ENCODE data around the gene VPS35. TPM values are rescaled to one million over a fixed set of nuclear protein-coding genes. Genes with fewer than 3 reads are reported as not detected.

Gene VPS35
- total RNA-seq, 1 experiment from 2014 or later: 72.1 TPM

DNA sequence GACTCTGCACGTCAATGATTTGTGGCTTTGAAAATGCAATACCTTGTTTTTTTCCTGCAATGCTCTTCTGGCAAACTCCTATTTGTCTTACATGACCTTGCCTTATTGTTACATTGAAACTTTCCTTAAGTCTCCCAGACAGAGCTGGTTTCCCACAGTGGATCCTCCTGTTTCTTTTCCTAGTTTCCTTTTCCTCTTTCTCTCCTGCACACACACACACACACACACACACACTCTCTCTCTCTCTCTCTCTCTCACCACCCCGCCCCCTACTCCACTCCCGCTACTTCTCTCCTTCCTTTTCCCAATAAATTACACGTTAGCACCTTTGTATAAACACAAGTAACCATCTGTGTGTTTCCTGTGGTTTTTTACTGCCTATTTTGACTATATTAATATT is 2.7 kb upstream of the VPS35 start:
- Mint-ChIP-seq H3K9me3 (no peaks in the 10 kb centered on the region), H3K36me3 (peaks cover 47% of the 10 kb centered on the region), H3K4me3 (no peak overlapping the region), H3K4me1 (peaks cover 29% of the 10 kb centered on the region), H3K27ac (peak overlapping the region; percentile 92; the same call in 1 of the 2 replicates), H3K27me3 (ENCODE audit: low read depth) (no peaks in the 10 kb centered on the region)
- CTCF ChIA-PET: no interaction called here
- TF ChIP-seq ATF6 (CRISPR knock-in tag; IDR thresholded peaks at IDR 0.05) (no peak), ZNF423 (CRISPR knock-in tag; IDR thresholded peaks at IDR 0.05) (no peak), NFYB (CRISPR knock-in tag; conservative IDR thresholded peaks at IDR 0.05; ENCODE audit: low read depth) (no peak), KAT7 (CRISPR knock-in tag; IDR thresholded peaks at IDR 0.05; ENCODE audit: borderline replicate concordance) (no peak), GABPB1 (CRISPR knock-in tag; IDR thresholded peaks at IDR 0.05) (peak; percentile 14; the same call in 1 of the 2 replicates)
- no peak for ATAC-seq
- DNase-seq (ENCODE audit: low spot score): no peak
- POLR2A ChIA-PET: no interaction called here

GRCh38 chr16:46690281-46691178 is 1.6 kb upstream of the VPS35 start:
- H3K4me1 Mint-ChIP-seq: peaks cover 36% of the 10 kb centered on the region
- DNase-seq (ENCODE audit: low spot score) (no peak), ATAC-seq (no peak)
- TF ChIP-seq, protein P1, sequence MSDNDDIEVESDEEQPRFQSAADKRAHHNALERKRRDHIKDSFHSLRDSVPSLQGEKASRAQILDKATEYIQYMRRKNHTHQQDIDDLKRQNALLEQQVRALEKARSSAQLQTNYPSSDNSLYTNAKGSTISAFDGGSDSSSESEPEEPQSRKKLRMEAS (CRISPR knock-in tag; IDR thresholded peaks at IDR 0.05): no peak
- no peak for TF ChIP-seq NFYB (CRISPR knock-in tag; conservative IDR thresholded peaks at IDR 0.05; ENCODE audit: low read depth)
- TF ChIP-seq E2F4 (CRISPR knock-in tag; IDR thresholded peaks at IDR 0.05; ENCODE audit: borderline replicate concordance, low read depth): no peak
- TF ChIP-seq MLX (CRISPR knock-in tag; IDR thresholded peaks at IDR 0.05): no peak
- TF ChIP-seq, protein P2, sequence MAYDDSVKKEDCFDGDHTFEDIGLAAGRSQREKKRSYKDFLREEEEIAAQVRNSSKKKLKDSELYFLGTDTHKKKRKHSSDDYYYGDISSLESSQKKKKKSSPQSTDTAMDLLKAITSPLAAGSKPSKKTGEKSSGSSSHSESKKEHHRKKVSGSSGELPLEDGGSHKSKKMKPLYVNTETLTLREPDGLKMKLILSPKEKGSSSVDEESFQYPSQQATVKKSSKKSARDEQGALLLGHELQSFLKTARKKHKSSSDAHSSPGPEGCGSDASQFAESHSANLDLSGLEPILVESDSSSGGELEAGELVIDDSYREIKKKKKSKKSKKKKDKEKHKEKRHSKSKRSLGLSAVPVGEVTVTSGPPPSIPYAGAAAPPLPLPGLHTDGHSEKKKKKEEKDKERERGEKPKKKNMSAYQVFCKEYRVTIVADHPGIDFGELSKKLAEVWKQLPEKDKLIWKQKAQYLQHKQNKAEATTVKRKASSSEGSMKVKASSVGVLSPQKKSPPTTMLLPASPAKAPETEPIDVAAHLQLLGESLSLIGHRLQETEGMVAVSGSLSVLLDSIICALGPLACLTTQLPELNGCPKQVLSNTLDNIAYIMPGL (CRISPR knock-in tag; IDR thresholded peaks at IDR 0.05): no peak
- no peak for TF ChIP-seq GTF2I (CRISPR knock-in tag; conservative IDR thresholded peaks at IDR 0.05)
- TF ChIP-seq MXD4 (CRISPR knock-in tag; IDR thresholded peaks at IDR 0.05; ENCODE audit: borderline replicate concordance): no peak
- no peaks in the 10 kb centered on the region for H3K27me3 Mint-ChIP-seq (ENCODE audit: low read depth)
- POLR2A ChIA-PET: interaction anchor here (1.0 kb wide), 2 partner anchors 99 to 112 kb away, joined by 3 read pairs; no protein-coding TSS in a partner anchor
- H3K36me3 Mint-ChIP-seq: peaks cover 37% of the 10 kb centered on the region
- H3K9me3 Mint-ChIP-seq: no peaks in the 10 kb centered on the region
- CTCF ChIA-PET: interaction anchor here (1.0 to 1.2 kb wide), 5 partner anchors 9 to 218 kb away, joined by 3 to 7 read pairs (median 3); no protein-coding TSS in a partner anchor
- peak overlapping the region; percentile 92 for H3K27ac Mint-ChIP-seq
- H3K4me3 Mint-ChIP-seq: no peak overlapping the region

- H3K27ac Mint-ChIP-seq: peak within 1 kb of the TSS; percentile 95
- peaks cover 28% of the 10 kb centered on the region for H3K36me3 Mint-ChIP-seq
- POLR2A ChIA-PET: interaction anchor here (0.8 to 1.0 kb wide), 3 partner anchors 100 to 194 kb away, joined by 3 read pairs; partner anchors contain the start of gene GPT2
- no peak for TF ChIP-seq ZMAT4 (CRISPR knock-in tag; IDR thresholded peaks at IDR 0.05)
- TF ChIP-seq JUN (CRISPR knock-in tag; IDR thresholded peaks at IDR 0.05): no peak
- TF ChIP-seq MLX (CRISPR knock-in tag; IDR thresholded peaks at IDR 0.05): no peak
- no peak for TF ChIP-seq IRF2 (CRISPR knock-in tag; IDR thresholded peaks at IDR 0.05; ENCODE audit: borderline replicate concordance, low read depth)
- TF ChIP-seq TEAD4 (CRISPR knock-in tag; IDR thresholded peaks at IDR 0.05): no peak
- TF ChIP-seq, protein P3, sequence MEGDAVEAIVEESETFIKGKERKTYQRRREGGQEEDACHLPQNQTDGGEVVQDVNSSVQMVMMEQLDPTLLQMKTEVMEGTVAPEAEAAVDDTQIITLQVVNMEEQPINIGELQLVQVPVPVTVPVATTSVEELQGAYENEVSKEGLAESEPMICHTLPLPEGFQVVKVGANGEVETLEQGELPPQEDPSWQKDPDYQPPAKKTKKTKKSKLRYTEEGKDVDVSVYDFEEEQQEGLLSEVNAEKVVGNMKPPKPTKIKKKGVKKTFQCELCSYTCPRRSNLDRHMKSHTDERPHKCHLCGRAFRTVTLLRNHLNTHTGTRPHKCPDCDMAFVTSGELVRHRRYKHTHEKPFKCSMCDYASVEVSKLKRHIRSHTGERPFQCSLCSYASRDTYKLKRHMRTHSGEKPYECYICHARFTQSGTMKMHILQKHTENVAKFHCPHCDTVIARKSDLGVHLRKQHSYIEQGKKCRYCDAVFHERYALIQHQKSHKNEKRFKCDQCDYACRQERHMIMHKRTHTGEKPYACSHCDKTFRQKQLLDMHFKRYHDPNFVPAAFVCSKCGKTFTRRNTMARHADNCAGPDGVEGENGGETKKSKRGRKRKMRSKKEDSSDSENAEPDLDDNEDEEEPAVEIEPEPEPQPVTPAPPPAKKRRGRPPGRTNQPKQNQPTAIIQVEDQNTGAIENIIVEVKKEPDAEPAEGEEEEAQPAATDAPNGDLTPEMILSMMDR (IDR thresholded peaks at IDR 0.05): no peak
- TF ChIP-seq ZNF396 (CRISPR knock-in tag; IDR thresholded peaks at IDR 0.05; ENCODE audit: borderline replicate concordance): no peak
- TF ChIP-seq SP1 (CRISPR knock-in tag; conservative IDR thresholded peaks at IDR 0.05): peak; percentile 71
These were observed 645 bp upstream of the VPS35 start, which contains the start of gene ORC6 for GRCh38 chr16:46689365-46690280. ORC6 (plus strand) TSS chr16:46689659; CDS start chr16:46689706, 47 bp downstream.

More at GRCh38 chr16:46689365-46690280, 645 bp upstream of the VPS35 start, which contains the start of gene ORC6:
- no peak within 1 kb of the TSS for H3K4me3 Mint-ChIP-seq
- H3K27me3 Mint-ChIP-seq (ENCODE audit: low read depth): no peaks in the 10 kb centered on the region
- H3K4me1 Mint-ChIP-seq: peaks cover 40% of the 10 kb centered on the region
- CTCF ChIA-PET: interaction anchor here (1.0 to 1.2 kb wide), 4 partner anchors 10 to 219 kb away, joined by 3 to 7 read pairs (median 3); no protein-coding TSS in a partner anchor
- peak; percentile 95 for DNase-seq (ENCODE audit: low spot score)
- H3K9me3 Mint-ChIP-seq: no peaks in the 10 kb centered on the region
- ATAC-seq: peak; percentile 79

All from WTC11 (cell line).